Islet precursor cell (in vitro differentiated cells): Measurements from ENCODE around the gene UPP2.

Experiments
- DNase-seq: peaks from one replicate; pipeline ENCODE4 v3.0.0-alpha.2; 2018

The UPP2 gene

GRCh38 chr2:158112992-158113391 is 11.3 kb downstream of the UPP2 start:
- no peak for DNase-seq

- no peak for DNase-seq
Observed at GRCh38 chr2:158113741-158114295, 12.1 kb downstream of the UPP2 start.

- DNase-seq = no peak
Observed at GRCh38 chr2:158114516-158114915, 12.8 kb downstream of the UPP2 start.

- no peak for DNase-seq
Observed at GRCh38 chr2:158115202-158115767, 13.6 kb downstream of the UPP2 start.

GRCh38 chr2:158116936-158117335 is 15.3 kb downstream of the UPP2 start:
- DNase-seq = no peak

GRCh38 chr2:158120102-158120501 is 18.4 kb downstream of the UPP2 start:
- no peak for DNase-seq

- DNase-seq = no peak
Observed at GRCh38 chr2:158120664-158121641, 19.3 kb downstream of the UPP2 start.

GRCh38 chr2:158124896-158125295 is 23.2 kb downstream of the UPP2 start:
- DNase-seq = no peak

GRCh38 chr2:158125756-158126498 is 24.3 kb downstream of the UPP2 start:
- no peak for DNase-seq

- no peak for DNase-seq
Observed at GRCh38 chr2:158127380-158127804, 25.7 kb downstream of the UPP2 start.

GRCh38 chr2:158128168-158128973 is 26.7 kb downstream of the UPP2 start:
- no peak for DNase-seq

- no peak for DNase-seq
Observed at GRCh38 chr2:158129037-158129436, 27.4 kb downstream of the UPP2 start.

- no peak for DNase-seq
Observed at GRCh38 chr2:158130832-158131473, 29.3 kb downstream of the UPP2 start.

GRCh38 chr2:158131483-158131912 is 29.8 kb downstream of the UPP2 start:
- no peak for DNase-seq

GRCh38 chr2:158131919-158132566 is 30.4 kb downstream of the UPP2 start:
- no peak for DNase-seq

- no peak for DNase-seq
Observed at GRCh38 chr2:158134055-158134454, 32.4 kb downstream of the UPP2 start.

GRCh38 chr2:158134655-158135054 is 33.0 kb downstream of the UPP2 start:
- DNase-seq = no peak

- no peak for DNase-seq
Observed at GRCh38 chr2:158135096-158135495, 33.4 kb downstream of the UPP2 start.

- no peak for DNase-seq
Observed at GRCh38 chr2:158138255-158138654, 36.6 kb downstream of the UPP2 start.

GRCh38 chr2:158140201-158140600 is 38.5 kb downstream of the UPP2 start:
- no peak for DNase-seq

- no peak for DNase-seq
Observed at GRCh38 chr2:158142165-158142564, 40.5 kb downstream of the UPP2 start.
